Upper lobe of right lung (tissue), 1 donor: Measurements from ENCODE around the gene TMEM60. TPM values are rescaled to one million over a fixed set of nuclear protein-coding genes. Genes with fewer than 3 reads are reported as not detected.
A peak's percentile ranks its signal among the peaks of the same experiment; 100 is the strongest.

Experiments
- ATAC-seq: fragments of 200-7000 bp; cut with Tn5 transposase; one replicate; pipeline ENCODE4 v1.9.1; 2020; ENCODE audit warnings: mild to moderate bottlenecking, moderate library complexity
- DNase-seq: peaks from one replicate; pipeline ENCODE4 v3.0.0-alpha.2; 2020
- H3K27ac ChIP-seq: fragments of 200-600 bp; one replicate; pipeline ENCODE4 v1.8.0; 2022
- H3K27me3 ChIP-seq: fragments of 200-600 bp; one replicate; pipeline ENCODE4 v1.8.0; 2022; ENCODE audit warnings: mild to moderate bottlenecking
- H3K36me3 ChIP-seq: fragments of 200-600 bp; one replicate; pipeline ENCODE4 v1.8.0; 2022
- H3K4me1 ChIP-seq: fragments of 200-600 bp; one replicate; pipeline ENCODE4 v1.8.0; 2022
- H3K4me3 ChIP-seq: fragments of 200-600 bp; one replicate; pipeline ENCODE4 v1.8.0; 2022; ENCODE audit warnings: mild to moderate bottlenecking
- H3K9me3 ChIP-seq: fragments of 200-600 bp; one replicate; pipeline ENCODE4 v1.8.0; 2022
- intact Hi-C: fragments of 100-400 bp; cut with DNase I; formaldehyde crosslinking; loops from one replicate; pipeline ENCODE4 v1.11.0; 2022
- long read RNA-seq: library from polyadenylated mRNA; unstranded; transcript quantifications from one replicate; pipeline ENCODE4 v2.0.0, GENCODE V29; 2021
- total RNA-seq: library from RNA; stranded (reverse); fragmentation: NEBNext Ultra II Directional; extraction: Animal tissue kit (Norgen Biotek cat#: 25700); gene quantifications from one replicate; pipeline ENCODE4 v1.2.1, GENCODE V29; 2021
- TF ChIP-seq, protein P1 (sequence below): fragments of 200-600 bp; IDR thresholded peaks from one replicate; pipeline ENCODE4 v1.8.0; 2022; ENCODE audit warnings: antibody characterized with exemption
- donor health status: DM: no; HTN: yes; CAD: no; lungs with severe emphysema.

Gene TMEM60, protein sequence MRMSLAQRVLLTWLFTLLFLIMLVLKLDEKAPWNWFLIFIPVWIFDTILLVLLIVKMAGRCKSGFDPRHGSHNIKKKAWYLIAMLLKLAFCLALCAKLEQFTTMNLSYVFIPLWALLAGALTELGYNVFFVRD
- total RNA-seq = 22.8 TPM
- long read RNA-seq, transcript TMEM60-201 (2 exons, 1,023 nt) = major isoform, 18 of 18 reads
- long read RNA-seq, partial matches to known transcripts = 0 of 18 reads
- long read RNA-seq, other reads (novel, unspliced or antisense) = 0 of 18 reads

DNA sequence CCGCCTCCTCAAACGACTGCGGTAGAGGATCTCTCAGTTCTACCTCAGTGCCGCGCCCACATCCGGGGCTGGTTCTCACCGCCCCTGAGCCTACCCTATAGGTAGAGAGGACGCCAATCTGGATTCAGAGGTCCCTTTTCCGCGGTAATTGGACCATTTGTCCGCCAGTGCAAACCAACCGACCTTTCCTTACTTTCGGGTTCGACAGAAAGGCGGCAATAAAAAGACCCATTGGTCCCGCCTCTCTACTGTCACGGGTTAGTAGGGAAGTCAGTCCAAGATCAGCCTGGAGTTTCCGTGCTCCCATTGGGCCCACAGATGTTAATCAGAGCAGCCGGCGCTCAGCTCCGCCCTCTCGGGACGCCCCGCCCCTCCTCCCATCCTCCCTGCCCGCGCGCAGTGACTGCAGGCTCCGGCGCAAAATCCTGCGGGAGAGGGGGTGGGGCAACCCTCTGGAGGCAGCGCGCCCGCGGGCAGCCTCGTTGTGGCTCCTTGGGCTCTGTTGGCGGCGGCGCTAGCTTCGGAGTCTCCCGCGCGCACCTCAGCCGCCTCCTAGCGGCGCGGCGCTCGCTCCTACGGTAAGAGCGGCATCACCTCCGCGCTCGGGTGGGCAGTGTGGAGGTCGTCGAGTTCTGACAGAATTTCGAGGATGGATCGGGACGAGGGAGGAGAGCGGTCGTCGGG is at the start of gene TMEM60, which contains the start of gene PHTF2:
TMEM60 (minus strand) TSS at position 41 of the 684 bp plus-strand sequence. CDS start 4,061 bp downstream, outside the sequence.
PHTF2 (plus strand) TSS at position 380 of the 684 bp plus-strand sequence.
- peak; percentile 97 for ATAC-seq
- H3K9me3 ChIP-seq = no peaks in the 10 kb centered on the region
- peaks cover 23% of the 10 kb centered on the region for H3K4me1 ChIP-seq
- intact Hi-C loops = no loop called here
- no peaks in the 10 kb centered on the region for H3K36me3 ChIP-seq
- H3K27me3 ChIP-seq = no peaks in the 10 kb centered on the region
- DNase-seq = peak; percentile 99
- TF ChIP-seq, protein P1, sequence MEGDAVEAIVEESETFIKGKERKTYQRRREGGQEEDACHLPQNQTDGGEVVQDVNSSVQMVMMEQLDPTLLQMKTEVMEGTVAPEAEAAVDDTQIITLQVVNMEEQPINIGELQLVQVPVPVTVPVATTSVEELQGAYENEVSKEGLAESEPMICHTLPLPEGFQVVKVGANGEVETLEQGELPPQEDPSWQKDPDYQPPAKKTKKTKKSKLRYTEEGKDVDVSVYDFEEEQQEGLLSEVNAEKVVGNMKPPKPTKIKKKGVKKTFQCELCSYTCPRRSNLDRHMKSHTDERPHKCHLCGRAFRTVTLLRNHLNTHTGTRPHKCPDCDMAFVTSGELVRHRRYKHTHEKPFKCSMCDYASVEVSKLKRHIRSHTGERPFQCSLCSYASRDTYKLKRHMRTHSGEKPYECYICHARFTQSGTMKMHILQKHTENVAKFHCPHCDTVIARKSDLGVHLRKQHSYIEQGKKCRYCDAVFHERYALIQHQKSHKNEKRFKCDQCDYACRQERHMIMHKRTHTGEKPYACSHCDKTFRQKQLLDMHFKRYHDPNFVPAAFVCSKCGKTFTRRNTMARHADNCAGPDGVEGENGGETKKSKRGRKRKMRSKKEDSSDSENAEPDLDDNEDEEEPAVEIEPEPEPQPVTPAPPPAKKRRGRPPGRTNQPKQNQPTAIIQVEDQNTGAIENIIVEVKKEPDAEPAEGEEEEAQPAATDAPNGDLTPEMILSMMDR = peak; percentile 49
- peak within 1 kb of the TSS; percentile 93 for H3K4me3 ChIP-seq
- H3K27ac ChIP-seq = peak within 1 kb of the TSS; percentile 87

DNA sequence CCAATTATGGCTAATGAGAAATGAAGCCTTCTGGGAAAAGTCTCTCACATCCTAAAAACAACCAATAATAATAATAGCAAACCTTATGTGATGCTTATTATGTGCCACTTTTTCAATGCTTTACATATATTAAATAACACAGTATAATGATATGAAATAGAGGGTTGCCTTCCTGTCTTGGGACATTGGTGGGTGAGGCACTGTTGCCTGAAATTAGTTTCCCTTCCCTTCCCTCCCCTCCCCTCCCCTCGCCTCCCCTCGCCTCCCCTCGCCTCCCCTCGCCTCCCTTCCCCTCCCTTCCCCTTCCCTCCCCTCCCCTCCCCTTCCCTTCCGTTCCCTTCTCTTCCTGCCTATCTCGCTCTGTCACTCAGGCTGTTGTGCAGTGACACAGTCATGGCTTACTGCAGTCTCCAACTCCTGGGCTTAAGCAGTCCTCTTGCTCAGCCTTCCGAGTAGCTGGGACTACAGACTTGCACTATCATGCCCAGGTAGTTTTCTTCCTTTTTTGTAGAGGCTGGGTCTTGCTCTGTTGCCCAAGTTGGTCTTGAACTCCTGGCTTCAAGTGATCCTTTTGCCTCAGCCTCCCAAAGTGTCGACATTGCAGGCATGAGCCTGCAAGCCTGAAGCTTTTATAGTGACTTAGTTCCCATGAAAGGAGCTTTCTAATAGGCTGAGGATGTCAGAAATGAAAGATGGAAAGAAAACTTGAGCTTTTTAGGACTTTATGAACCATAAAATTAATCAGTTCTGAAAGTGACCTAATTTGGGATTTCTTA is 48.3 kb upstream of the TMEM60 start:
- no peaks in the 10 kb centered on the region for H3K36me3 ChIP-seq
- DNase-seq (no peak), ATAC-seq (no peak)
- intact Hi-C loops = no loop called here
- no peaks in the 10 kb centered on the region for H3K9me3 ChIP-seq
- H3K27ac ChIP-seq = no peak overlapping the region
- H3K4me3 ChIP-seq = no peak overlapping the region
- H3K27me3 ChIP-seq = no peaks in the 10 kb centered on the region
- no peaks in the 10 kb centered on the region for H3K4me1 ChIP-seq
- TF ChIP-seq, protein P1 = no peak

DNA sequence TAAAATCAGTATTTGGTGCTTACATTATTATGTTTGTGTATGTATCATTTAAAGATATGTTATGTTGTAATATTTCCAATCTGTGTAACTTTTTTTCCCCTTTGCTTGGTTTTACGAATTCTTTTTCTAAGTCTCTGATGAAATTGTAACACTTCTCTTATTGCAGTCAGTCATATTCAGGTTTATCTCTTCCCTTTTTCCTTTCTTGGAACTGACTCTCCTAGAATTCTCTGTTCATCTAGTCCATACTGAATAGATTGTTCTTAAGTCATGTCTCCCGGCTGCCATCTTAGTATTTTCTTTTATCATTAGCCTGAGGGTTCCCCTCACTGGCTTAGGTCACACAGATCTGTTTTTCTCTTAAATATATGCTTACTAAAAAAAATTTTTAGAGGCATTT is 45.0 kb upstream of the TMEM60 start:
- H3K9me3 ChIP-seq = no peaks in the 10 kb centered on the region
- no peaks in the 10 kb centered on the region for H3K36me3 ChIP-seq
- no peaks in the 10 kb centered on the region for H3K4me1 ChIP-seq
- peak; percentile 55 for ATAC-seq
- intact Hi-C loops = no loop called here
- DNase-seq = no peak
- no peak overlapping the region for H3K4me3 ChIP-seq
- no peaks in the 10 kb centered on the region for H3K27me3 ChIP-seq
- H3K27ac ChIP-seq = no peak overlapping the region
- TF ChIP-seq, protein P1 = no peak

DNA sequence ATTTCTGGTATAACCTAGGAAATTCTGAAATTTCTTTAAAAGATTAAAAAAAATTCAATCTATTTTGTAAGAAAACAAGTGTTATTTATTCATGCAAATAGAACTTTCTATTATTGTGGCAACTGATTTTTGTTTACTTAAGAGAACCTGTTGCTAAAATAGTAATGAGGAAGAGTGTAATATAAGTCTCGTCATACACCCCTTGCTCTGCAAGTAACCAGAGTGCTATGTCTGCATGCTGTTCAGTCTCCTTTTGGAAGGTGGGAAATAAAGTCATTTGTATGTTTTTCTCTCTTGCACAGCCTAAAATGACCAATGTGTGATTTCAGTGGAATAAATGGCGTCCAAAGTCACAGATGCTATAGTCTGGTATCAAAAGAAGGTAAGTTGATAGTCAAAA is 41.7 kb upstream of the TMEM60 start:
- no peaks in the 10 kb centered on the region for H3K36me3 ChIP-seq
- H3K27ac ChIP-seq = no peak overlapping the region
- ATAC-seq (no peak), DNase-seq (no peak)
- TF ChIP-seq, protein P1 = no peak
- H3K4me1 ChIP-seq = no peaks in the 10 kb centered on the region
- H3K27me3 ChIP-seq = no peaks in the 10 kb centered on the region
- no peak overlapping the region for H3K4me3 ChIP-seq
- H3K9me3 ChIP-seq = no peaks in the 10 kb centered on the region
- intact Hi-C loops = no loop called here

DNA sequence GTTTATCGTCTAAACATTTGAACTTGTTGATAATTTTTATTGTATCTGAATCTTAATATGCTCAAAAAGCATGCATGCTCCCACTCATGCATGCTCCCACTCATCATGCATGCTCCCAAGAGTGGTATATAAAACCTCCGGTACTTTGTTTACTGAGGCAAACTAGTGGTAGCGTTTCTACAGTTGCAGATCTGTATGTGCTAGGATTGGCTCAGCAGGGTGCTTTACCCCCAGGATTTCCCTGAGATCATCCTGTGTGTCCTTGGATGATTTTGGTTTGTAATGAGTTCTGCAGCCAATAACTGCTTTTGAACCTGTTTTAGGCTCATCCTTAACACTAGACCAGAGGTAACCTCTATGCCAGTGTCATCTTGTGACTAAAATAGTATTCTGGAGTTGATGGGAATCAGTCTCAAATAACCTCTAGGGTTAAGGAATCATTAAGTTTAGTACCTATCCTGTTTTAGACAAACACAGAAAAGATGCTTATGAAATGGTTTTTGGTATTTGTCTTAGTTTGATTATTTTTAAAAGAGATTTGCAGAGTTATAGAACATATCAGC is 40.8 kb upstream of the TMEM60 start:
- TF ChIP-seq, protein P1 = no peak
- Histone ChIP-seq H3K4me3 (no peak overlapping the region), H3K9me3 (no peaks in the 10 kb centered on the region), H3K27ac (no peak overlapping the region), H3K36me3 (no peaks in the 10 kb centered on the region), H3K4me1 (peaks cover 5% of the 10 kb centered on the region), H3K27me3 (no peaks in the 10 kb centered on the region)
- ATAC-seq (no peak), DNase-seq (no peak)
- intact Hi-C loops = no loop called here
